ENCODE measurements around the gene PTPN13.

The PTPN13 gene

DNA sequence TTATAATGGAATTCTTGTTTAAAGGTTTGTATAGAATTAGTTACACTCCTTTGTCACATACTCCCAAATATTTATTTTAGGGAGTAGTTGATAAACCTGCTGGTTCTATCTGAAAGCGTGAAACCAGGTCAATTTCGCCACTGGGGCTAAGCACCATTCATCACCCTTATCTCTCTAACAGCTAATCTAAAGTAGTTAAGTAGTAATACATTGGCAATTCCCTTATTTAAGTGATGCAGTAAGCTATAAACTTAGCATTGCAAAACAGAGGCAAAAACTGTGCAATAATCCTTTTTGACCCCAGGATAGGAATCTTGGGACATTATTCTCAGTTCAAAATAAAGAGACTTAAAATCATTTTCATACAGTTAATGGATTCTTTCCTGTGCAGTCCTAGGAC lies 33.7 kb upstream of the PTPN13 start (continued):
- peak; percentile 69; the same call in 1 of the 2 replicates for TF ChIP-seq WT1 (tag by site-specific recombination; IDR thresholded peaks at IDR 0.05)
- no peak for TF ChIP-seq ZNF214 (tag by site-specific recombination; IDR thresholded peaks at IDR 0.05; ENCODE audit: borderline replicate concordance)
- TF ChIP-seq ZNF341 (tag by site-specific recombination; IDR thresholded peaks at IDR 0.05; ENCODE audit: low read depth), result no peak
- no peak for TF ChIP-seq GLIS1 (tag by site-specific recombination; IDR thresholded peaks at IDR 0.05)
- no peak for TF ChIP-seq ZNF311 (tag by site-specific recombination; IDR thresholded peaks at IDR 0.05; ENCODE audit: borderline replicate concordance)
- no peak for TF ChIP-seq ZFP37 (tag by site-specific recombination; IDR thresholded peaks at IDR 0.05)
- TF ChIP-seq ZNF266 (tag by site-specific recombination; IDR thresholded peaks at IDR 0.05; ENCODE audit: low read depth), result no peak
- TF ChIP-seq ZNF555 (tag by site-specific recombination; conservative IDR thresholded peaks at IDR 0.05), result no peak
- no peak for TF ChIP-seq ZNF514 (tag by site-specific recombination; IDR thresholded peaks at IDR 0.05)
- no peak for TF ChIP-seq ZNF624 (tag by site-specific recombination; IDR thresholded peaks at IDR 0.05)
- TF ChIP-seq, protein P1, sequence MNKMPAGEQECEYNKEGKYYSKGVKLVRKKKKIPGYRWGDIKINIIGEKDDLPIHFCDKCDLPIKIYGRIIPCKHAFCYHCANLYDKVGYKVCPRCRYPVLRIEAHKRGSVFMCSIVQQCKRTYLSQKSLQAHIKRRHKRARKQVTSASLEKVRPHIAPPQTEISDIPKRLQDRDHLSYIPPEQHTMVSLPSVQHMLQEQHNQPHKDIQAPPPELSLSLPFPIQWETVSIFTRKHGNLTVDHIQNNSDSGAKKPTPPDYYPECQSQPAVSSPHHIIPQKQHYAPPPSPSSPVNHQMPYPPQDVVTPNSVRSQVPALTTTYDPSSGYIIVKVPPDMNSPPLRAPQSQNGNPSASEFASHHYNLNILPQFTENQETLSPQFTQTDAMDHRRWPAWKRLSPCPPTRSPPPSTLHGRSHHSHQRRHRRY (tag by site-specific recombination; IDR thresholded peaks at IDR 0.05), result no peak
- TF ChIP-seq, protein P2, sequence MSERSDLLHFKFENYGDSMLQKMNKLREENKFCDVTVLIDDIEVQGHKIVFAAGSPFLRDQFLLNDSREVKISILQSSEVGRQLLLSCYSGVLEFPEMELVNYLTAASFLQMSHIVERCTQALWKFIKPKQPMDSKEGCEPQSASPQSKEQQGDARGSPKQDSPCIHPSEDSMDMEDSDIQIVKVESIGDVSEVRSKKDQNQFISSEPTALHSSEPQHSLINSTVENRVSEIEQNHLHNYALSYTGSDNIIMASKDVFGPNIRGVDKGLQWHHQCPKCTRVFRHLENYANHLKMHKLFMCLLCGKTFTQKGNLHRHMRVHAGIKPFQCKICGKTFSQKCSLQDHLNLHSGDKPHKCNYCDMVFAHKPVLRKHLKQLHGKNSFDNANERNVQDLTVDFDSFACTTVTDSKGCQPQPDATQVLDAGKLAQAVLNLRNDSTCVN (tag by site-specific recombination; optimal IDR thresholded peaks at IDR 0.05), result no peak
- no peak for TF ChIP-seq KLF9 (tag by site-specific recombination; IDR thresholded peaks at IDR 0.05; ENCODE audit: low read depth)
- 0 out of 2 replicates have a peak, but pooled peaks have one; percentile 16 for TF ChIP-seq GFI1B (tag by site-specific recombination; IDR thresholded peaks at IDR 0.05)
- no peak for TF ChIP-seq ZBTB10 (tag by site-specific recombination; IDR thresholded peaks at IDR 0.05)
- TF ChIP-seq ZNF549 (tag by site-specific recombination; IDR thresholded peaks at IDR 0.05), result no peak
- TF ChIP-seq ZBTB7A (tag by site-specific recombination; IDR thresholded peaks at IDR 0.05; ENCODE audit: low read depth), result no peak
- no peak for TF ChIP-seq ZFP41 (tag by site-specific recombination; IDR thresholded peaks at IDR 0.05; ENCODE audit: borderline replicate concordance)
- no peak for TF ChIP-seq ZNF2 (tag by site-specific recombination; IDR thresholded peaks at IDR 0.05)
- no peak for TF ChIP-seq ZFHX2 (tag by site-specific recombination; conservative IDR thresholded peaks at IDR 0.05)
- TF ChIP-seq GLIS2 (tag by site-specific recombination; IDR thresholded peaks at IDR 0.05), result no peak
- no peak for TF ChIP-seq ZNF785 (tag by site-specific recombination; IDR thresholded peaks at IDR 0.05)
- no peak for TF ChIP-seq SP3 (tag by site-specific recombination; IDR thresholded peaks at IDR 0.05)
- no peak for TF ChIP-seq ZNF211 (tag by site-specific recombination; IDR thresholded peaks at IDR 0.05; ENCODE audit: low read depth)
- no peak for TF ChIP-seq ZNF26 (tag by site-specific recombination; IDR thresholded peaks at IDR 0.05)
- TF ChIP-seq ZNF658 (tag by site-specific recombination; IDR thresholded peaks at IDR 0.05), result no peak
- peak; percentile 78; the same call in 1 of the 2 replicates for TF ChIP-seq TCF7L2 (IDR thresholded peaks at IDR 0.05; ENCODE audit: borderline replicate concordance, low read depth, low read length)
- no peak for TF ChIP-seq ZNF548 (tag by site-specific recombination; IDR thresholded peaks at IDR 0.05)
- TF ChIP-seq ZNF223 (tag by site-specific recombination; IDR thresholded peaks at IDR 0.05), result no peak
- peak; percentile 61; the same call in 1 of the 2 replicates for TF ChIP-seq ZNF664 (tag by site-specific recombination; IDR thresholded peaks at IDR 0.05)
- no peak for TF ChIP-seq ZNF416 (tag by site-specific recombination; IDR thresholded peaks at IDR 0.05)
- no peak for TF ChIP-seq ZNF169 (tag by site-specific recombination; IDR thresholded peaks at IDR 0.05)
- no peak for TF ChIP-seq ZFP3 (tag by site-specific recombination; IDR thresholded peaks at IDR 0.05; ENCODE audit: low read depth)
- peak; percentile 75; the same call in 1 of the 2 replicates for TF ChIP-seq TRIM28 (IDR thresholded peaks at IDR 0.05; ENCODE audit: borderline replicate concordance, low read length)
- TF ChIP-seq BCL11A (tag by site-specific recombination; IDR thresholded peaks at IDR 0.05; ENCODE audit: low read depth), result no peak
- no peak for TF ChIP-seq ZNF600 (tag by site-specific recombination; IDR thresholded peaks at IDR 0.05)
- no peak for TF ChIP-seq ZNF133 (tag by site-specific recombination; IDR thresholded peaks at IDR 0.05)
- TF ChIP-seq GLI4 (tag by site-specific recombination; IDR thresholded peaks at IDR 0.05), result no peak
- peak; percentile 93 for TF ChIP-seq OSR2 (tag by site-specific recombination; IDR thresholded peaks at IDR 0.05)
